Measurements from ENCODE around the gene RNF175.
"Not testable (repeated sequence)": the region's sequence is repeated elsewhere in the genome, so short reads cannot be mapped to it uniquely, and the experiment has no call there.

DNA sequence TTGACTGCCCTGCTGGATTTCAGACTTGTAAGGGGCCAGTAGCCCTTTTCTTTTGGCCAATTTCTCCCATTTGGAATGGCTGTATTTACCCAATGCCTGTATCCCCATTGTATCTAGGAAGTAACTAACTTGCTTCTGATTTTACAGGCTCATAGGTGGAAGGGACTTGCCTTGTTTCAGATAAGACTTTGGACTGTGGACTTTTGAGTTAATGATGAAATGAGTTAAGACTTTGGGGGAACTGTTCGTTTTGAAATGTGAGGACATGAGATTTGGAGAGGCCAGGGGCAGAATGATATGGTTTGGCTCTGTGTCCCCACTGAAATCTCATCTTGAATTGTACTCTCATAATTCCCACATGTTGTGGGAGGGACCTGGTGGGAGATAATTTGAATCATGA lies 93.3 kb downstream of the RNF175 start:
- TF ChIP-seq, protein P1, sequence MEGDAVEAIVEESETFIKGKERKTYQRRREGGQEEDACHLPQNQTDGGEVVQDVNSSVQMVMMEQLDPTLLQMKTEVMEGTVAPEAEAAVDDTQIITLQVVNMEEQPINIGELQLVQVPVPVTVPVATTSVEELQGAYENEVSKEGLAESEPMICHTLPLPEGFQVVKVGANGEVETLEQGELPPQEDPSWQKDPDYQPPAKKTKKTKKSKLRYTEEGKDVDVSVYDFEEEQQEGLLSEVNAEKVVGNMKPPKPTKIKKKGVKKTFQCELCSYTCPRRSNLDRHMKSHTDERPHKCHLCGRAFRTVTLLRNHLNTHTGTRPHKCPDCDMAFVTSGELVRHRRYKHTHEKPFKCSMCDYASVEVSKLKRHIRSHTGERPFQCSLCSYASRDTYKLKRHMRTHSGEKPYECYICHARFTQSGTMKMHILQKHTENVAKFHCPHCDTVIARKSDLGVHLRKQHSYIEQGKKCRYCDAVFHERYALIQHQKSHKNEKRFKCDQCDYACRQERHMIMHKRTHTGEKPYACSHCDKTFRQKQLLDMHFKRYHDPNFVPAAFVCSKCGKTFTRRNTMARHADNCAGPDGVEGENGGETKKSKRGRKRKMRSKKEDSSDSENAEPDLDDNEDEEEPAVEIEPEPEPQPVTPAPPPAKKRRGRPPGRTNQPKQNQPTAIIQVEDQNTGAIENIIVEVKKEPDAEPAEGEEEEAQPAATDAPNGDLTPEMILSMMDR (IDR thresholded peaks at IDR 0.05): not testable (repeated sequence)
- not testable (repeated sequence) for TF ChIP-seq POLR2A, POLR2AphosphoS5 (IDR thresholded peaks at IDR 0.05)
